Astrocyte (in vitro differentiated cells and primary cell): ENCODE data around the gene DGKG. TPM values are rescaled to one million over a fixed set of nuclear protein-coding genes. Genes with fewer than 3 reads are reported as not detected.

Experiments
- DNase-seq: peaks from one replicate; pipeline ENCODE4 v3.0.0-alpha.2; 2010; ENCODE audit warnings: low read depth
- FAIRE-seq: peaks from 2 replicates; lab custom pipeline; 2011; peaks lifted over from hg19 to GRCh38; lab: Jason Lieb, UNC
- H2AFZ ChIP-seq: 2 replicates; pipeline ENCODE4 v1.6.0; 2012; ENCODE audit warnings: low read depth, low read length, inconsistent platforms
- H3K27ac ChIP-seq: 2 replicates; pipeline ENCODE4 v1.5.1; 2011; ENCODE audit warnings: low read depth, low read length, inconsistent platforms
- H3K27me3 ChIP-seq: 2 replicates; pipeline ENCODE4 v1.6.0; 2011; ENCODE audit warnings: low read length, inconsistent platforms; ENCODE audit not compliant: insufficient read depth
- H3K36me3 ChIP-seq: 2 replicates; pipeline ENCODE4 v1.5.1; 2011; ENCODE audit warnings: low read length, inconsistent platforms; ENCODE audit not compliant: insufficient read depth
- H3K4me1 ChIP-seq: 2 replicates; pipeline ENCODE4 v1.5.1; 2011; ENCODE audit warnings: low read length, inconsistent platforms; ENCODE audit not compliant: insufficient read depth
- H3K4me2 ChIP-seq: 2 replicates; pipeline ENCODE4 v1.6.0; 2012; ENCODE audit warnings: low read length, inconsistent platforms
- H3K4me3 ChIP-seq: 2 replicates; pipeline ENCODE4 v1.5.1; 2011; ENCODE audit warnings: low read depth, mild to moderate bottlenecking, low read length, inconsistent platforms; ENCODE audit not compliant: insufficient read depth
- H3K79me2 ChIP-seq: 2 replicates; pipeline ENCODE4 v1.6.0; 2012; ENCODE audit warnings: mild to moderate bottlenecking, low read length, inconsistent platforms; ENCODE audit not compliant: insufficient read depth
- H3K9ac ChIP-seq: 2 replicates; pipeline ENCODE4 v1.6.0; 2012; ENCODE audit warnings: mild to moderate bottlenecking, low read length, inconsistent platforms
- H3K9me3 ChIP-seq: 2 replicates; pipeline ENCODE4 v1.5.1; 2012; ENCODE audit warnings: low read depth, mild to moderate bottlenecking, low read length, inconsistent platforms; ENCODE audit not compliant: insufficient read depth
- H4K20me1 ChIP-seq: 2 replicates; pipeline ENCODE4 v1.6.0; 2012; ENCODE audit warnings: low read length, inconsistent platforms; ENCODE audit not compliant: insufficient read depth
- H3K27ac Mint-ChIP-seq: one replicate; pipeline ENCODE4 v1.8.0; 2021; ENCODE audit warnings: mild to moderate bottlenecking, mixed read lengths; ENCODE audit not compliant: unreplicated experiment
- H3K27me3 Mint-ChIP-seq: one replicate; pipeline ENCODE4 v1.8.0; 2021; ENCODE audit warnings: low read depth, mixed read lengths; ENCODE audit not compliant: unreplicated experiment
- H3K36me3 Mint-ChIP-seq: one replicate; pipeline ENCODE4 v1.8.0; 2021; ENCODE audit warnings: low read depth, mixed read lengths; ENCODE audit not compliant: unreplicated experiment
- H3K4me1 Mint-ChIP-seq: one replicate; pipeline ENCODE4 v1.8.0; 2021; ENCODE audit warnings: low read depth, mixed read lengths; ENCODE audit not compliant: unreplicated experiment
- H3K4me3 Mint-ChIP-seq: one replicate; pipeline ENCODE4 v1.8.0; 2021; ENCODE audit warnings: mild to moderate bottlenecking, moderate library complexity, mixed read lengths; ENCODE audit not compliant: unreplicated experiment
- H3K9me3 Mint-ChIP-seq: one replicate; pipeline ENCODE4 v1.8.0; 2021; ENCODE audit warnings: mild to moderate bottlenecking, mixed read lengths; ENCODE audit not compliant: unreplicated experiment
- CTCF ChIP-seq: IDR thresholded peaks from 2 replicates; pipeline ENCODE4 v1.5.1; 2011; ENCODE audit warnings: low read depth, mild to moderate bottlenecking, inconsistent platforms, low read length, moderate library complexity; ENCODE audit not compliant: insufficient read depth
- EZH2 ChIP-seq: IDR thresholded peaks from 2 replicates; pipeline ENCODE4 v1.6.1; 2012; ENCODE audit warnings: mild to moderate bottlenecking, low read length, inconsistent platforms; ENCODE audit not compliant: insufficient read depth
- total RNA-seq: library from RNA; stranded (reverse); gene quantifications from 2 replicates; pipeline ENCODE4 v1.2.1, GENCODE V29; 2021

The DGKG gene
- total RNA-seq, 1 donor from 2014 or later, result 0.64 TPM

- H3K4me3 Mint-ChIP-seq, result no peak overlapping the region
- no peak overlapping the region for H3K4me2 ChIP-seq
- H2AFZ ChIP-seq, result no peak overlapping the region
- H3K79me2 ChIP-seq, result no peaks in the 10 kb centered on the region
- no peaks in the 10 kb centered on the region for H3K4me1 Mint-ChIP-seq
- H3K36me3 Mint-ChIP-seq, result peaks cover 2% of the 10 kb centered on the region
- peaks cover 27% of the 10 kb centered on the region for H3K27me3 Mint-ChIP-seq
- no peaks in the 10 kb centered on the region for H3K9me3 ChIP-seq
- H3K27me3 ChIP-seq, result peaks cover 10% of the 10 kb centered on the region
- no peaks in the 10 kb centered on the region for H3K36me3 ChIP-seq
- no peaks in the 10 kb centered on the region for H4K20me1 ChIP-seq
- peaks cover 6% of the 10 kb centered on the region for H3K9me3 Mint-ChIP-seq
- FAIRE-seq, result no peak
- H3K4me3 ChIP-seq, result no peak overlapping the region
- no peak overlapping the region for H3K27ac ChIP-seq
- no peak for DNase-seq
- H3K4me1 ChIP-seq, result no peaks in the 10 kb centered on the region
- TF ChIP-seq EZH2 (no peak), CTCF (no peak)
- H3K27ac Mint-ChIP-seq, result no peak overlapping the region
- H3K9ac ChIP-seq, result no peak overlapping the region
Measured at GRCh38 chr3:186169379-186169778, 192.7 kb downstream of the DGKG start.

GRCh38 chr3:186168976-186169375, 193.1 kb downstream of the DGKG start:
- TF ChIP-seq EZH2, result no peak
- TF ChIP-seq CTCF, result no peak
- Histone ChIP-seq H3K4me1 (no peaks in the 10 kb centered on the region), H3K27me3 (peaks cover 10% of the 10 kb centered on the region), H3K9ac (no peak overlapping the region), H3K4me3 (no peak overlapping the region), H3K79me2 (no peaks in the 10 kb centered on the region), H3K9me3 (no peaks in the 10 kb centered on the region), H3K4me2 (no peak overlapping the region), H2AFZ (no peak overlapping the region), H4K20me1 (no peaks in the 10 kb centered on the region), H3K36me3 (no peaks in the 10 kb centered on the region), H3K27ac (no peak overlapping the region)
- no peak for DNase-seq
- no peak overlapping the region for H3K4me3 Mint-ChIP-seq
- H3K4me1 Mint-ChIP-seq, result no peaks in the 10 kb centered on the region
- FAIRE-seq, result no peak
- peaks cover 24% of the 10 kb centered on the region for H3K27me3 Mint-ChIP-seq
- no peak overlapping the region for H3K27ac Mint-ChIP-seq
- H3K36me3 Mint-ChIP-seq, result peaks cover 2% of the 10 kb centered on the region
- peaks cover 4% of the 10 kb centered on the region for H3K9me3 Mint-ChIP-seq

GRCh38 chr3:186167646-186168395, 194.2 kb downstream of the DGKG start:
- FAIRE-seq, result no peak
- peaks cover 5% of the 10 kb centered on the region for H3K36me3 Mint-ChIP-seq

More at GRCh38 chr3:186167646-186168395, 194.2 kb downstream of the DGKG start:
- no peaks in the 10 kb centered on the region for H3K9me3 ChIP-seq
- H2AFZ ChIP-seq, result no peak overlapping the region
- no peak overlapping the region for H3K27ac ChIP-seq
- H3K36me3 ChIP-seq, result no peaks in the 10 kb centered on the region
- H3K27ac Mint-ChIP-seq, result no peak overlapping the region
- H3K4me3 ChIP-seq, result no peak overlapping the region
- TF ChIP-seq CTCF (no peak), EZH2 (no peak)
- H3K27me3 Mint-ChIP-seq, result peaks cover 32% of the 10 kb centered on the region
- peaks cover 10% of the 10 kb centered on the region for H3K27me3 ChIP-seq
- H3K4me1 Mint-ChIP-seq, result no peaks in the 10 kb centered on the region
- no peak overlapping the region for H3K9ac ChIP-seq
- no peaks in the 10 kb centered on the region for H3K4me1 ChIP-seq
- no peak for DNase-seq
- H3K4me3 Mint-ChIP-seq, result no peak overlapping the region
- no peaks in the 10 kb centered on the region for H3K79me2 ChIP-seq
- H4K20me1 ChIP-seq, result no peaks in the 10 kb centered on the region
- H3K9me3 Mint-ChIP-seq, result peaks cover 5% of the 10 kb centered on the region
- H3K4me2 ChIP-seq, result no peak overlapping the region
